ENCODE data around the gene CPEB1. TPM values are rescaled to one million over a fixed set of nuclear protein-coding genes. Genes with fewer than 3 reads are reported as not detected.

CPEB1 gene
- total RNA-seq, 3 donors from 2014 or later (not counting 1 experiment from before 2014, with no cell fraction given), result not detected

GRCh38 chr15:82625136-82625535, 22.0 kb downstream of the CPEB1 start:
- TF ChIP-seq CTCF (IDR thresholded peaks at IDR 0.05), result no peak
- H3K27ac Mint-ChIP-seq, result no peak overlapping the region
- no peaks in the 10 kb centered on the region for H3K27me3 ChIP-seq (ENCODE audit: control insufficient read depth, insufficient read depth, low read length)
- intact Hi-C loops (cut with micrococcal nuclease), result no loop called here
- H3K4me1 ChIP-seq (ENCODE audit: control insufficient read depth, insufficient read depth, low read length), result no peaks in the 10 kb centered on the region
- no peak overlapping the region for H3K4me3 Mint-ChIP-seq
- no peaks in the 10 kb centered on the region for H3K9me3 ChIP-seq (ENCODE audit: control insufficient read depth, insufficient read depth, low read length)
- peaks cover 0 to 4% of the 10 kb centered on the region in 2 donors for H3K27me3 Mint-ChIP-seq (ENCODE audit: low read depth in 2 of 2)
- no peaks in the 10 kb centered on the region for H3K36me3 ChIP-seq (ENCODE audit: control insufficient read depth, insufficient read depth, low read length)
- DNase-seq, result no peak
- no peaks in the 10 kb centered on the region for H3K9me3 Mint-ChIP-seq
- no peaks in the 10 kb centered on the region for H3K36me3 Mint-ChIP-seq
- H3K4me1 Mint-ChIP-seq, result no peaks in the 10 kb centered on the region
- no peak overlapping the region for H3K4me3 ChIP-seq (ENCODE audit: low read length)
- ATAC-seq, result no peak
- H3K27ac ChIP-seq (ENCODE audit: low read length), result no peak overlapping the region
- 92% methylated on average over 3 of the region's 4 CpGs for WGBS (ENCODE audit: insufficient coverage)

- ATAC-seq (no peak), DNase-seq (no peak)
- H3K9me3 ChIP-seq (ENCODE audit: control insufficient read depth, insufficient read depth, low read length), result no peaks in the 10 kb centered on the region
- intact Hi-C loops (cut with micrococcal nuclease), result no loop called here
- no peaks in the 10 kb centered on the region for H3K27me3 ChIP-seq (ENCODE audit: control insufficient read depth, insufficient read depth, low read length)
- Mint-ChIP-seq H3K9me3 (no peaks in the 10 kb centered on the region), H3K36me3 (no peaks in the 10 kb centered on the region), H3K27ac (no peak overlapping the region), H3K27me3 (ENCODE audit: low read depth in 2 of 2) (peaks cover 0 to 4% of the 10 kb centered on the region in 2 donors), H3K4me3 (no peak overlapping the region), H3K4me1 (no peaks in the 10 kb centered on the region)
- TF ChIP-seq CTCF (IDR thresholded peaks at IDR 0.05), result no peak
- H3K36me3 ChIP-seq (ENCODE audit: control insufficient read depth, insufficient read depth, low read length), result no peaks in the 10 kb centered on the region
- H3K27ac ChIP-seq (ENCODE audit: low read length), result no peak overlapping the region
- H3K4me3 ChIP-seq (ENCODE audit: low read length), result no peak overlapping the region
- WGBS (ENCODE audit: insufficient coverage), result 92% methylated on average over 3 of the region's 3 CpGs
- no peaks in the 10 kb centered on the region for H3K4me1 ChIP-seq (ENCODE audit: control insufficient read depth, insufficient read depth, low read length)
Measured at GRCh38 chr15:82624438-82624837, 22.7 kb downstream of the CPEB1 start.

- WGBS (ENCODE audit: insufficient coverage), result 83% methylated on average over 2 of the region's 2 CpGs
- no peak for TF ChIP-seq CTCF (IDR thresholded peaks at IDR 0.05)
- Mint-ChIP-seq H3K4me3 (no peak overlapping the region), H3K4me1 (no peaks in the 10 kb centered on the region), H3K27me3 (ENCODE audit: low read depth in 2 of 2) (peaks cover 0 to 4% of the 10 kb centered on the region in 2 donors), H3K36me3 (no peaks in the 10 kb centered on the region), H3K9me3 (no peaks in the 10 kb centered on the region), H3K27ac (no peak overlapping the region)
- DNase-seq (no peak), ATAC-seq (no peak)
- H3K27ac ChIP-seq (ENCODE audit: low read length), result no peak overlapping the region
- no peaks in the 10 kb centered on the region for H3K9me3 ChIP-seq (ENCODE audit: control insufficient read depth, insufficient read depth, low read length)
- H3K4me3 ChIP-seq (ENCODE audit: low read length), result no peak overlapping the region
- H3K27me3 ChIP-seq (ENCODE audit: control insufficient read depth, insufficient read depth, low read length), result no peaks in the 10 kb centered on the region
- no peaks in the 10 kb centered on the region for H3K4me1 ChIP-seq (ENCODE audit: control insufficient read depth, insufficient read depth, low read length)
- H3K36me3 ChIP-seq (ENCODE audit: control insufficient read depth, insufficient read depth, low read length), result no peaks in the 10 kb centered on the region
- intact Hi-C loops (cut with micrococcal nuclease), result no loop called here
Measured at GRCh38 chr15:82624008-82624407, 23.2 kb downstream of the CPEB1 start.

GRCh38 chr15:82621970-82622369, 25.2 kb downstream of the CPEB1 start:
- H3K4me1 Mint-ChIP-seq, result no peaks in the 10 kb centered on the region
- WGBS (ENCODE audit: insufficient coverage), result 89% methylated on average over 1 of the region's 1 CpG
- Histone ChIP-seq H3K27ac (ENCODE audit: low read length) (no peak overlapping the region), H3K4me3 (ENCODE audit: low read length) (no peak overlapping the region), H3K27me3 (ENCODE audit: control insufficient read depth, insufficient read depth, low read length) (peaks cover 2% of the 10 kb centered on the region), H3K36me3 (ENCODE audit: control insufficient read depth, insufficient read depth, low read length) (no peaks in the 10 kb centered on the region), H3K9me3 (ENCODE audit: control insufficient read depth, insufficient read depth, low read length) (no peaks in the 10 kb centered on the region), H3K4me1 (ENCODE audit: control insufficient read depth, insufficient read depth, low read length) (no peaks in the 10 kb centered on the region)
- peaks cover 6 to 10% of the 10 kb centered on the region in 2 donors for H3K27me3 Mint-ChIP-seq (ENCODE audit: low read depth in 2 of 2)
- no peak for DNase-seq
- intact Hi-C loops (cut with micrococcal nuclease), result no loop called here
- H3K4me3 Mint-ChIP-seq, result no peak overlapping the region
- TF ChIP-seq CTCF (IDR thresholded peaks at IDR 0.05), result no peak
- H3K27ac Mint-ChIP-seq, result no peak overlapping the region
- ATAC-seq, result no peak
- no peaks in the 10 kb centered on the region for H3K36me3 Mint-ChIP-seq
- no peaks in the 10 kb centered on the region for H3K9me3 Mint-ChIP-seq

Data from natural killer cell (primary cell).